AG10803 (cell line): ENCODE results near the gene RNPS1.

Source experiments
- DNase-seq: peaks from one replicate; pipeline ENCODE4 v3.0.0; 2010; ENCODE audit warnings: low read depth
- H3K4me3 ChIP-seq: 2 replicates; pipeline ENCODE4 v1.5.1; 2011; ENCODE audit warnings: mild to moderate bottlenecking, low read length, control low read depth
- CTCF ChIP-seq: conservative IDR thresholded peaks from 2 replicates; pipeline ENCODE4 v1.5.1; 2011; ENCODE audit warnings: mild to moderate bottlenecking, low read length, control low read depth, inconsistent platforms

Gene RNPS1

GRCh38 chr16:2233046-2233775 lies 34.7 kb downstream of the RNPS1 start:
- DNase-seq: no peak
- TF ChIP-seq CTCF: no peak
- H3K4me3 ChIP-seq: no peak overlapping the region

- no peak overlapping the region for H3K4me3 ChIP-seq
- DNase-seq: no peak
- TF ChIP-seq CTCF: no peak
Observed at GRCh38 chr16:2232094-2232990, 35.6 kb downstream of the RNPS1 start.

GRCh38 chr16:2231016-2231931 lies 36.7 kb downstream of the RNPS1 start:
- TF ChIP-seq CTCF: no peak
- no peak overlapping the region for H3K4me3 ChIP-seq
- no peak for DNase-seq

- no peak overlapping the region for H3K4me3 ChIP-seq
- DNase-seq: no peak
- TF ChIP-seq CTCF: no peak
Observed at GRCh38 chr16:2230376-2230775, 37.5 kb downstream of the RNPS1 start.

GRCh38 chr16:2229632-2230250 lies 38.2 kb downstream of the RNPS1 start:
- no peak for TF ChIP-seq CTCF
- no peak for DNase-seq

GRCh38 chr16:2229091-2229490 lies 38.8 kb downstream of the RNPS1 start:
- TF ChIP-seq CTCF: no peak
- no peak overlapping the region for H3K4me3 ChIP-seq
- DNase-seq: no peak

More at GRCh38 chr16:2229632-2230250, 38.2 kb downstream of the RNPS1 start:
- no peak overlapping the region for H3K4me3 ChIP-seq
